ENCODE measurements around the gene CRTAP.

CRTAP gene

GRCh38 chr3:33146791-33147445 is 33.1 kb downstream of the CRTAP start:
- H3K4me3 ChIP-seq (replicated peaks; ENCODE audit: low read depth, low read length), result no peak overlapping the region
- no peak for TF ChIP-seq CTCF (IDR thresholded peaks at IDR 0.05; ENCODE audit: low read depth, low read length, missing control alignments)
- DNase-seq (ENCODE audit: extremely low read depth, low read depth), result no peak

- no peak for TF ChIP-seq CTCF (IDR thresholded peaks at IDR 0.05; ENCODE audit: low read depth, low read length, missing control alignments)
- DNase-seq (ENCODE audit: extremely low read depth, low read depth), result no peak
- H3K4me3 ChIP-seq (replicated peaks; ENCODE audit: low read depth, low read length), result no peak overlapping the region
These were observed 35.5 kb downstream of the CRTAP start for GRCh38 chr3:33149342-33149741.

- no peak overlapping the region for H3K4me3 ChIP-seq (replicated peaks; ENCODE audit: low read depth, low read length)
- no peak for TF ChIP-seq CTCF (IDR thresholded peaks at IDR 0.05; ENCODE audit: low read depth, low read length, missing control alignments)
- DNase-seq (ENCODE audit: extremely low read depth, low read depth), result no peak
These were observed 38.8 kb downstream of the CRTAP start for GRCh38 chr3:33152363-33153360.

- DNase-seq (ENCODE audit: extremely low read depth, low read depth), result no peak
- no peak for TF ChIP-seq CTCF (IDR thresholded peaks at IDR 0.05; ENCODE audit: low read depth, low read length, missing control alignments)
- H3K4me3 ChIP-seq (replicated peaks; ENCODE audit: low read depth, low read length), result no peak overlapping the region
These were observed 40.0 kb downstream of the CRTAP start for GRCh38 chr3:33153782-33154181.

GRCh38 chr3:33155301-33155700 is 41.5 kb downstream of the CRTAP start:
- no peak for TF ChIP-seq CTCF (IDR thresholded peaks at IDR 0.05; ENCODE audit: low read depth, low read length, missing control alignments)
- H3K4me3 ChIP-seq (replicated peaks; ENCODE audit: low read depth, low read length), result no peak overlapping the region
- no peak for DNase-seq (ENCODE audit: extremely low read depth, low read depth)

- TF ChIP-seq CTCF (IDR thresholded peaks at IDR 0.05; ENCODE audit: low read depth, low read length, missing control alignments), result no peak
- H3K4me3 ChIP-seq (replicated peaks; ENCODE audit: low read depth, low read length), result no peak overlapping the region
- DNase-seq (ENCODE audit: extremely low read depth, low read depth), result no peak
These were observed 45.4 kb downstream of the CRTAP start for GRCh38 chr3:33159234-33159633.

All from HFF-Myc (cell line).